K562 (cell line): ENCODE measurements around the gene ZNF680. TPM values are rescaled to one million over a fixed set of nuclear protein-coding genes. Genes with fewer than 3 reads are reported as not detected.

Source experiments
- ATAC-seq: fragments of 200-7000 bp; cut with Tn5 transposase; 3 replicates; pipeline ENCODE4 v1.9.1; 2020; ENCODE audit warnings: moderate library complexity
- BruUV-seq: library from RNA; stranded (reverse); fragments of 400-500 nt; replicated peaks from 2 replicates; lab custom pipeline; 2021; lab: Mats Ljungman, UMichigan
- CTCF ChIA-PET: fragments of 300-600 bp; formaldehyde crosslinking; extraction: SDS; loops from one replicate; lab custom pipeline; 2021; ENCODE audit warnings: low intra/inter-chr PET ratio; lab: Yijun Ruan, JAX
- POLR2A ChIA-PET: fragments of 300-600, 350-650 bp; sonication (Branson Sonifier 250); formaldehyde crosslinking; extraction: SDS; loops from one replicate; lab custom pipeline; 2021; ENCODE audit warnings: antibody characterized with exemption, inconsistent platforms; lab: Yijun Ruan, JAX
- DNase-seq, 4 experiments: peaks; one replicate each; pipeline versions ENCODE4 v3.0.0 to v3.0.0-alpha.2; 2011 to 2018; ENCODE audit warnings: low spot score in 3 of 4, mixed read lengths in 3 of 4; ENCODE audit errors: extremely low read depth in 1 of 4
- FAIRE-seq: peaks from 2 replicates; lab custom pipeline; 2011; peaks lifted over from hg19 to GRCh38; lab: Jason Lieb, UNC
- H2AFZ ChIP-seq: 2 replicates; pipeline ENCODE4 v1.6.0; 2011; ENCODE audit warnings: low read depth, low read length, control low read depth, inconsistent platforms
- H3K27ac ChIP-seq: fragments of 200-600 bp; 3 replicates; pipeline ENCODE4 v1.8.0; 2011; ENCODE audit warnings: low read depth, mild to moderate bottlenecking, control low read depth, inconsistent platforms, low read length, moderate library complexity, mixed read lengths; ENCODE audit errors: extremely low read depth
- H3K27me3 ChIP-seq, 2 experiments: fragments of 300-600 bp in 1 of 2; 2 replicates in 1 of 2; 3 replicates in 1 of 2; pipeline versions ENCODE4 v1.6.0 to v1.8.0; 2011; ENCODE audit warnings: inconsistent platforms in 2 of 2, low read length in 2 of 2, mild to moderate bottlenecking in 1 of 2, mixed read lengths in 1 of 2, moderate library complexity in 1 of 2; ENCODE audit not compliant: control insufficient read depth in 2 of 2, insufficient read depth in 2 of 2
- H3K36me3 ChIP-seq: fragments of 300-600 bp; 3 replicates; pipeline ENCODE4 v1.8.0; 2011; ENCODE audit warnings: mild to moderate bottlenecking, low read length, inconsistent platforms; ENCODE audit not compliant: control insufficient read depth, insufficient read depth
- H3K4me1 ChIP-seq, 2 experiments: fragments of 200-600 bp in 1 of 2; replicated peaks in 1 of 2; 2 replicates in 1 of 2; 3 replicates in 1 of 2; pipeline versions ENCODE4 v1.5.1 to v1.8.0; 2011; ENCODE audit warnings: inconsistent platforms in 2 of 2, low read length in 2 of 2, mild to moderate bottlenecking in 1 of 2, mixed read lengths in 1 of 2, moderate library complexity in 1 of 2; ENCODE audit not compliant: control insufficient read depth in 2 of 2, insufficient read depth in 2 of 2
- H3K4me2 ChIP-seq: 2 replicates; pipeline ENCODE4 v1.6.1; 2011; ENCODE audit warnings: low read length, control low read depth, inconsistent platforms, mixed read lengths; ENCODE audit not compliant: insufficient read depth
- H3K4me3 ChIP-seq: fragments of 200-600 bp; sonication (generic), shearing (Covaris generic); 2 replicates; pipeline ENCODE4 v1.5.1; 2016; ENCODE audit warnings: control low read depth, inconsistent platforms
- H3K79me2 ChIP-seq: fragments of 200-600 bp; 3 replicates; pipeline ENCODE4 v1.8.0; 2011; ENCODE audit warnings: low read length, inconsistent platforms; ENCODE audit not compliant: control insufficient read depth, insufficient read depth
- H3K9ac ChIP-seq, 2 experiments: 2 replicates each; pipeline versions ENCODE4 v1.6.0 to v1.6.1; 2011; ENCODE audit warnings: low read depth in 2 of 2, low read length in 2 of 2, control low read depth in 1 of 2, inconsistent platforms in 1 of 2, mild to moderate bottlenecking in 1 of 2, mixed read lengths in 1 of 2; ENCODE audit not compliant: insufficient read depth in 1 of 2
- H3K9me1 ChIP-seq: one replicate; pipeline ENCODE4 v1.6.0; 2011; ENCODE audit warnings: inconsistent platforms, mild to moderate bottlenecking, low read length, moderate library complexity; ENCODE audit not compliant: control insufficient read depth, insufficient read depth
- H3K9me3 ChIP-seq: replicated peaks from 2 replicates; pipeline ENCODE4 v1.5.1; 2011; ENCODE audit warnings: low read depth, low read length, inconsistent platforms; ENCODE audit not compliant: control insufficient read depth, insufficient read depth
- H4K20me1 ChIP-seq: replicated peaks from 2 replicates; pipeline ENCODE4 v1.6.1; 2011; ENCODE audit warnings: low read length, inconsistent platforms, mixed read lengths; ENCODE audit not compliant: control insufficient read depth, insufficient read depth
- AFF1 ChIP-seq, 2 experiments: fragments of 450-650 bp; IDR thresholded peaks; 2 replicates each; pipeline ENCODE4 v1.6.1; 2018; ENCODE audit warnings: mild to moderate bottlenecking in 2 of 2, low read depth in 1 of 2; ENCODE audit not compliant: partially characterized antibody in 2 of 2
- FOSL1 ChIP-seq: fragments of 200-800 bp; sonication (Bioruptor generic); conservative IDR thresholded peaks from 2 replicates; pipeline ENCODE4 v1.6.1; 2016; ENCODE audit warnings: missing genetic modification characterization, missing compliant biosample characterization
- HNRNPK ChIP-seq: fragments of 200-400 bp; formaldehyde crosslinking; IDR thresholded peaks from one replicate; pipeline ENCODE4 v1.6.1; 2018; ENCODE audit warnings: mild to moderate bottlenecking, low read depth, low read length; ENCODE audit not compliant: poor library complexity, severe bottlenecking
- ILF3 ChIP-seq: fragments of 450-650 bp; IDR thresholded peaks from 2 replicates; pipeline ENCODE4 v1.6.1; 2018; ENCODE audit warnings: antibody characterized with exemption, mild to moderate bottlenecking, moderate library complexity, borderline replicate concordance
- KDM2B ChIP-seq: fragments of 250-450 bp; sonication (Bioruptor Pico); IDR thresholded peaks from 2 replicates; pipeline ENCODE4 v1.8.0; 2021; ENCODE audit warnings: mild to moderate bottlenecking, moderate library complexity
- NCOA6 ChIP-seq: fragments of 450-650 bp; IDR thresholded peaks from 2 replicates; pipeline ENCODE4 v1.6.1; 2017; ENCODE audit warnings: mild to moderate bottlenecking
- PURB ChIP-seq: sonication (generic); formaldehyde crosslinking; IDR thresholded peaks from 2 replicates; pipeline ENCODE4 v1.9.0; 2021; ENCODE audit warnings: low read depth, mild to moderate bottlenecking, missing genetic modification reagents
- SFPQ ChIP-seq: fragments of 200-400 bp; formaldehyde crosslinking; IDR thresholded peaks from 2 replicates; pipeline ENCODE4 v1.6.1; 2017; ENCODE audit warnings: mild to moderate bottlenecking, low read depth, low read length, moderate library complexity
- TRIM25 ChIP-seq: fragments of 450-650 bp; IDR thresholded peaks from 2 replicates; pipeline ENCODE4 v1.7.0; 2016; ENCODE audit warnings: borderline replicate concordance
- YY1 ChIP-seq, 3 experiments: IDR thresholded peaks; 2 replicates each; pipeline ENCODE4 v1.6.1; 2011; ENCODE audit warnings: low read length in 2 of 3, mild to moderate bottlenecking in 2 of 3, moderate library complexity in 2 of 3, borderline replicate concordance in 1 of 3, control low read depth in 1 of 3, low read depth in 1 of 3; ENCODE audit not compliant: insufficient read depth in 3 of 3, insufficient replicate concordance in 2 of 3, control insufficient read depth in 1 of 3, insufficient read length in 1 of 3; ENCODE audit errors: extremely low read depth in 1 of 3
- ZNF24 ChIP-seq: fragments of 450-650 bp; IDR thresholded peaks from 2 replicates; pipeline ENCODE4 v1.6.1; 2016
- WGBS: fragments of 100-300 bp; shearing (Covaris generic); methylation state at CpG from one replicate; pipeline ENCODE4 v1.1.6; 2016; ENCODE audit warnings: low coverage, mixed read lengths; ENCODE audit not compliant: insufficient coverage; ENCODE audit errors: missing lambda C conversion rate; 5-methylcytosine and 5-hydroxymethylcytosine counted together
- in situ Hi-C: fragments of 300-500 bp; cut with MboI; formaldehyde crosslinking; loops from 4 replicates; pipeline ENCODE4 v1.15.0; 2018; ENCODE audit warnings: inconsistent platforms, mixed read lengths
- intact Hi-C: fragments of 100-400 bp; cut with micrococcal nuclease; formaldehyde crosslinking; loops from 2 replicates; pipeline ENCODE4 v1.14.2; 2022
- polyA plus RNA-seq, 8 experiments: library from polyadenylated mRNA; depleted of rRNA in 4 of 8; stranded (reverse) in 5 of 8; unstranded in 3 of 8; fragments of >200 nt; fragmentation: Nextera tagmentation in 2 of 8; fragmentation: Illumina TruSeq in 1 of 8; extraction: Ambion mirVana in 2 of 8; extraction: Trizol in 1 of 8; gene quantifications; 2 replicates each; pipeline versions ENCODE4 v1.2.1 to v1.2.3, GENCODE V29; 2011 to 2014; ENCODE audit warnings: inconsistent platforms in 1 of 8, missing spikeins in 1 of 8
- total RNA-seq, 7 experiments: library from RNA; depleted of rRNA in 6 of 7; stranded (reverse); fragments of >200 nt in 6 of 7; fragmentation: Illumina TruSeq in 2 of 7; extraction: Trizol in 2 of 7; gene quantifications; 2 replicates each; pipeline versions ENCODE4 v1.2.1 to v1.2.3, GENCODE V29; 2011 to 2021; ENCODE audit warnings: low replicate concordance in 1 of 7

The ZNF680 gene
- total and polyA plus RNA-seq, 9 of the 15 experiments (the other 6 are each of a cell fraction or from before 2014, with no cell fraction given): 7.0 to 25.0 (median 12.0) TPM

GRCh38 chr7:64541438-64542359 lies 21.2 kb downstream of the ZNF680 start:
- DNase-seq (peak in 1 of 4 experiments; percentile 45), ATAC-seq (peak; percentile 78), FAIRE-seq (no peak)
- no TSS peak for BruUV-seq
- WGBS: 31% methylated on average over 5 of the region's 5 CpGs
- no peak overlapping the region for H3K9ac ChIP-seq
- H3K4me1 ChIP-seq: no peaks in the 10 kb centered on the region; a peak in 1 of 5 replicates
- ChIA-PET POLR2A (interaction anchor here (0.7 to 1.3 kb wide), 2 partner anchors 9 to 21 kb away, joined by 3 to 4 read pairs; partner anchors contain the start of gene ZNF680), CTCF (no interaction called here)
- no peaks in the 10 kb centered on the region for H3K9me1 ChIP-seq
- intact Hi-C loops: no loop called here
- peaks cover 29% of the 10 kb centered on the region; the same call in 2 of the 3 replicates for H3K36me3 ChIP-seq
- H3K4me3 ChIP-seq: no peak overlapping the region
- no peak overlapping the region; the same call in 1 of the 2 replicates for H2AFZ ChIP-seq
- H3K27ac ChIP-seq: peak overlapping the region; percentile 57; the same call in 2 of the 3 replicates
- H3K27me3 ChIP-seq: no peaks in the 10 kb centered on the region
- no peaks in the 10 kb centered on the region for H3K9me3 ChIP-seq
- no peaks in the 10 kb centered on the region for H4K20me1 ChIP-seq
- in situ Hi-C loops: no loop called here
- H3K79me2 ChIP-seq: peaks cover 16% of the 10 kb centered on the region; the same call in 2 of the 3 replicates
- no peak overlapping the region for H3K4me2 ChIP-seq
- TF ChIP-seq NCOA6 (no peak), SFPQ (no peak), KDM2B (no peak), AFF1 (IDR thresholded peaks at IDR 0.05; ENCODE audit: low read depth in 1 of 2, partially characterized antibody in 2 of 2) (no peak), ILF3 (no peak), TRIM25 (no peak), PURB (CRISPR knock-in tag) (no peak), FOSL1 (peak; percentile 65), ZNF24 (no peak), YY1 (IDR thresholded peaks at IDR 0.05; ENCODE audit: borderline replicate concordance in 1 of 3, control insufficient read depth in 1 of 3, extremely low read depth in 1 of 3, insufficient read depth in 3 of 3, insufficient read length in 1 of 3, insufficient replicate concordance in 2 of 3, low read depth in 1 of 3, low read length in 2 of 3) (peak in 1 of 3 experiments; percentile 19), HNRNPK (no peak)
